SHP77 (cell line): ENCODE data around the gene KLK6.

ENCODE experiments used
- DNase-seq, 2 experiments: peaks; one replicate each; lab custom pipeline; 2025; lab: John Stamatoyannopoulos, UW

KLK6 gene

DNA sequence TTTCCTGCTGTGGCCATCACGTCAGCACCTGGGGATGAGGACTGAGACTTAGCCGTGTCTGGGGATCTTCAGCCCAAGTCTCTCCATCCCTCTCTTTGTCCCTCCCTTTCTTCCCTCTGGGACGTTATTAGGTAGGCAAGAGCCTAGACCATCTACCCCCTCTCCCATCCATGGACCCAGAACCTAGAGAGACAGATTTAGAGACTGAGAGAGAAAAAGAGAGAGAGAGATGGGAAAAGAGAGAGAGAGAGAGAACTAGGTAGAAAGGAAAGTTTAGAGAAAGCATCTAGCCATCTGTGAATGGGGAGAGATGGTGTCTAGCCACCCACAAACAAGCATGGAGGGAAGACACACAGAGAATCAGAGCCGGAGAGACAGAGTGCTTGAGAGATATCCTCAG lies 58.7 kb downstream of the KLK6 start:
- no peak for DNase-seq

DNA sequence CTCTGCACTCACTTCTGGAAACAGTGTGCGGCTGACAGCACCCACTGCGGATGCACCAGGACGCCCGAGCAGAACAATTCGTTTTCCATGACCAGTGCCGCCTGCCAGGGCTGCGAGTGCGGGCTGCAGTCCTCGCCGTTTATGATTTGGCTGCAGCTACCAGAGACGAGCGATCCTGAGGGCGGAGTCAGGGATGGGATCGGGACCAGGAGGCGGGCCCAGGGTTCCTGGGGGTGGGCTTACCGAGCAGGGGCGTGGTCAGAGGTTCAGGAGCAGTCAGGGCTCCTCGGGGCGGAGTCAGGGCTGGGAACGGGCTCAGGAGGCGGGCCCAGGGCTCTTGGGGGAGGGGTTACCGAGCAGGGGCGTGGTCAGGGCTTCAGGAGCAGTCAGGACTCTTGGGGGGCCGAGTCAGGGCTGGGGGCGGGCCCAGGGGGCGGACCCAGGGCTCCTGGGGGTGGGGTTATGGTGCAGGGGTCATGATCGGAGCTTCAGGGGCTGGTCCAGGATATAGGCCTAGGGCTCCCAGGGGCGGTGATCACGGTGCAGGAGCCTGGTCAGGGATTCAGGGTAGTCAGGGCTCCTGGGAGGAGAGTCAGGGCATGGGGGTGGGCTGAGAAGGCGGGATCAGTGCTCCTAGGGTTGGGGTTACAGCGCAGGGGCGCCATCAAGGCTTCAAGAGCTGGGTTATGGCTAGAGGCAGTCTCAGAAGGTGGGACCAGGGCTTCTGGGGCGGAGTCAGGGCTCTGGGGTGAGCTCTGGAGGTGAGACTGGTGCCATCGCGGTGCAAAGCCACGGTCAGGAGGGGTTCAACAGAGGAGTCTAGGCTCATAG lies 59.9 kb downstream of the KLK6 start:
- DNase-seq: peak; percentile 58 to 71
